GM19395 (cell line): ENCODE data around the gene CXCL6.

ENCODE experiments used
- ATAC-seq: cut with Tn5 transposase; IDR thresholded peaks from one replicate; pipeline ENCODE4 v1.9.1; 2021; ENCODE audit warnings: mild to moderate bottlenecking, moderate library complexity; ENCODE audit not compliant: unreplicated experiment

CXCL6 gene

DNA sequence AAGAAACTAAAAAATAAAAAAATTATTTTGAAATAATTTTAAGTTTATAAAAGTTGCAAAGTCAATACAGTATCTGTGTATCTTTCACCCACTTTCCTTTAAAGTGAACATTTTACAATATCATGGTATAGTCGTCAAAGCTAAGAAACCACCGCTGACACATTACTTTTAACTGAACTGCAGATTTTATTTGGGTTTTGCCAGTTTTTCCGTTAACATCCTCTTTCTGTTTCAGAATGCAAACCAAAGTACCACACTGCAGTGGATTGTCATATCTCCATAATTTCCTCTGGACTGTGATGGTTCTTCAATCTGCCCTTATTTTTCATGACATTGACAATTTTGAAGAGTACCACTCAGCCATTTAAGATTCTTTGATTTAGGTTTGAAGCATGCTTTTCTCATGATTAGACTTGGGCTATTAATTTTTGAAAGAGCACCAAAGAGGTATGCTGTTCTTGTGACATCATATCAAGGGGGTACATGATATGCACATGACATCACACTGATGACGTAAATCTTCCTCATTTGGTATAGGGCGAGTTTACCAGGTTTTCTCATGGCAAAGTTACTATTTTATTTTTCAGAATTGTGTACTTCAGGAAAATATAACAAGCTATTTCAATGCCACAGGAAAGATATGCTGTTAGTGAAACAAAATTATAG lies 29.1 kb downstream of the CXCL6 start:
- ATAC-seq: no peak

DNA sequence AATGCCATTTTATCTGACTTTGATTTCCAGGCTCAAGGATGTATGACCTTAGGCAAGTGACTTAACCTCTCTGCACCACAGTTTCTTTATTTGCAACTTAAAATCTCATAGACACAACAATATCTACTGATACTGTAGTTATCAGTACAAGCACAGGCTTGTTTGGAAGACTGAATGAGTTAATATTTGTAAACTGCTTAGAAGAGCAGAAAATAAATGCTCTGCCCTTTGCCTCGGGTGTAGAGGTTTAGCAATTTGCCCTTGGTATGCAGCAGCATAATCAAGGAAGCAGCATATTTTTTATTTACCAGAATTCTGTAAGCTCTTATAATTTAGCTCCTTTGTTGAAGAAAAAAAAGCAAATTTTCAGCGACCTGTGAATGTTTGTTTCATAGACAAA lies 29.8 kb downstream of the CXCL6 start:
- ATAC-seq: no peak

DNA sequence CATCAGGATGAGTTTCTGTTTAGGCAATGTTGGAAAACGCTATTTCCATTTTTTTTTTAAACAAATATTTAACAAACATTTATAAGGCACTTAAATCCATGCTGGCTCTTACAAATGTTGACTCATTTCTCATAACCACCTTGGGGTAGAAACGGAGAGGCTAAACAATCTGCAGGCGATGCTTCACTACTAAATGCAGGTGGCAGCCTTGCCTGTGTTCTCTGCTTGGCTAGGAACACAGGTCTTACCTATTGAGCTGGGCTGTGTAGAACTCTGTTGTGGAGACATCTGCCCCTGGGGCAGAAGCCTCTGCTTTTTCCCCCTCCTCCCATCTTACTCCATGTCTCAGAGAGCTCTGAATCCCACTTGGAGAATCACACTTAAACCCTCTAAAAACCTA lies 31.3 kb downstream of the CXCL6 start:
- ATAC-seq: no peak

DNA sequence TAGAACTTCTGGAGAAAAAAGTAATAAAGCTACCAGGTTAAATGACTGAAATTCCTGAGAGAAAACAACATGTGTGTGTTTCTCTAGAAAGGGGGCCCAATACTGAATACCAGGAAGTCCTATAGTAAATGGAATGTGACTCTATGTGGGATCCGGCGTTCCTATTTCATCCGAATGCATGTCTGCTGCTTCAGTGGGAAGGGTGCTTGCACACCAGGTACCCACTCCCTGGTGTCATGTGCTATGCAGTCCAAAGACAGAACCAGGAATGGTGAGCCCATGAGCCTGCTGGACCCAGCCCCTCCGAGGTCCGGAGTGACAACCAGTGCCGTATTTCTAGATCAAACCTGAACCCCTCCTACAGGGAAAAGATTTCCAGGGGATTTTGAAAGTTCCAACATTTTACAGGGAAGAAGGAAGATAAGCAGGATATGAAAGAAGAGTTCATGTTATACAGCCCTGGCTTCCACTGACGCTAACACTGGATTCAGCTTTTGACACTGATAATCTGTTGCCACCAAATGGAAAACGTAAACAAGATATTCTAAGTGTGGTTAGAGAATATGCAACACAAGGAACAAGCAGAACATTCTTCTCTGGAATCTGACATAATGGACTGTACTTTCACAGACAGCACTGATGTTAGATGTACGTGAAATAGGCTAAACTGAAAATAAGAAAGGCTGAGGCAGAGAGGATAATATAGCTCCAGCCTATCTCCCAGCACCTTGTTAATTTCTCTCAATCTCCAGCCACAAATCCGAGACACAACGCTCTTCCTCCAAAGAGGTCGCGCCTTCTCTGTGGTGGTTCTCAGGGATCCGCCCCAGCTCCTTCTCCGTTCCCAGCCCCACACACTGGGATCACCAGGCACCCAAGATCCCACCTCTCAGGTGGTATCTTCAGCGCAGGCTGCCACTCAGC lies 32.0 kb downstream of the CXCL6 start:
- ATAC-seq: peak; percentile 15

DNA sequence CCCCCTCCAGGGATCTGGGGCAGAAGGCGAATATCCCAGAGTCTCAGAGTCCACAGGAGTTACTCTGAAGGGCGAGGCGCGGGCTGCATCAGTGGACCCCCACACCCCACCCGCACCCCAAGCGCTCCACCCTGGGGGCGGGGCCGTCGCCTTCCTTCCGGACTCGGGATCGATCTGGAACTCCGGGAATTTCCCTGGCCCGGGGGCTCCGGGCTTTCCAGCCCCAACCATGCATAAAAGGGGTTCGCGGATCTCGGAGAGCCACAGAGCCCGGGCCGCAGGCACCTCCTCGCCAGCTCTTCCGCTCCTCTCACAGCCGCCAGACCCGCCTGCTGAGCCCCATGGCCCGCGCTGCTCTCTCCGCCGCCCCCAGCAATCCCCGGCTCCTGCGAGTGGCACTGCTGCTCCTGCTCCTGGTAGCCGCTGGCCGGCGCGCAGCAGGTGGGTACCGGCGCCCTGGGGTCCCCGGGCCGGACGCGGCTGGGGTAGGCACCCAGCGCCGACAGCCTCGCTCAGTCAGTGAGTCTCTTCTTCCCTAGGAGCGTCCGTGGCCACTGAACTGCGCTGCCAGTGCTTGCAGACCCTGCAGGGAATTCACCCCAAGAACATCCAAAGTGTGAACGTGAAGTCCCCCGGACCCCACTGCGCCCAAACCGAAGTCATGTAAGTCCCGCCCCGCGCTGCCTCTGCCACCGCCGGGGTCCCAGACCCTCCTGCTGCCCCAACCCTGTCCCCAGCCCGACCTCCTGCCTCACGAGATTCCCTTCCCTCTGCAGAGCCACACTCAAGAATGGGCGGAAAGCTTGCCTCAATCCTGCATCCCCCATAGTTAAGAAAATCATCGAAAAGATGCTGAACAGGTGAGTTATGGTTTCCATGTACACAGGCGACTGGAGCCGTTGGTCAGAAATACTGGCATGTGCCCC lies 32.9 kb downstream of the CXCL6 start, which contains the start of gene CXCL1:
TSS of gene CXCL1 (plus strand) at position 264 of the 926 bp plus-strand sequence. CDS start at position 342, 78 bp downstream.
- peak; percentile 51 for ATAC-seq

DNA sequence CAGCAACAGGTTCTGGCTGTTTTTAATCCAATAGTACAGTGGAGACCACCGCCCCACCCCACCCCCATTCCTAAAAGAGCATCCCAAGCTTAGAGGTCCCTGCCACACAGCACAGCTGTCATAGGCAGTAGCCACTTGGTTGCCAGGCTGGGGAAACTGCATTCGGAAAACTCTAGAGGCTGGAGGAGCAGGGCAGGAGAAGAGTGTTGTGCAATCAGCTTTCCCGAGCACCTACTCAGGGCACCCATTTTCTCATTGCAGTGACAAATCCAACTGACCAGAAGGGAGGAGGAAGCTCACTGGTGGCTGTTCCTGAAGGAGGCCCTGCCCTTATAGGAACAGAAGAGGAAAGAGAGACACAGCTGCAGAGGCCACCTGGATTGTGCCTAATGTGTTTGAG lies 33.8 kb downstream of the CXCL6 start:
- no peak for ATAC-seq

DNA sequence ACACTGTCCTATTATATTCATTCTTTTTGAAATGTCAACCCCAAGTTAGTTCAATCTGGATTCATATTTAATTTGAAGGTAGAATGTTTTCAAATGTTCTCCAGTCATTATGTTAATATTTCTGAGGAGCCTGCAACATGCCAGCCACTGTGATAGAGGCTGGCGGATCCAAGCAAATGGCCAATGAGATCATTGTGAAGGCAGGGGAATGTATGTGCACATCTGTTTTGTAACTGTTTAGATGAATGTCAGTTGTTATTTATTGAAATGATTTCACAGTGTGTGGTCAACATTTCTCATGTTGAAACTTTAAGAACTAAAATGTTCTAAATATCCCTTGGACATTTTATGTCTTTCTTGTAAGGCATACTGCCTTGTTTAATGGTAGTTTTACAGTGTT lies 34.3 kb downstream of the CXCL6 start:
- ATAC-seq: no peak

DNA sequence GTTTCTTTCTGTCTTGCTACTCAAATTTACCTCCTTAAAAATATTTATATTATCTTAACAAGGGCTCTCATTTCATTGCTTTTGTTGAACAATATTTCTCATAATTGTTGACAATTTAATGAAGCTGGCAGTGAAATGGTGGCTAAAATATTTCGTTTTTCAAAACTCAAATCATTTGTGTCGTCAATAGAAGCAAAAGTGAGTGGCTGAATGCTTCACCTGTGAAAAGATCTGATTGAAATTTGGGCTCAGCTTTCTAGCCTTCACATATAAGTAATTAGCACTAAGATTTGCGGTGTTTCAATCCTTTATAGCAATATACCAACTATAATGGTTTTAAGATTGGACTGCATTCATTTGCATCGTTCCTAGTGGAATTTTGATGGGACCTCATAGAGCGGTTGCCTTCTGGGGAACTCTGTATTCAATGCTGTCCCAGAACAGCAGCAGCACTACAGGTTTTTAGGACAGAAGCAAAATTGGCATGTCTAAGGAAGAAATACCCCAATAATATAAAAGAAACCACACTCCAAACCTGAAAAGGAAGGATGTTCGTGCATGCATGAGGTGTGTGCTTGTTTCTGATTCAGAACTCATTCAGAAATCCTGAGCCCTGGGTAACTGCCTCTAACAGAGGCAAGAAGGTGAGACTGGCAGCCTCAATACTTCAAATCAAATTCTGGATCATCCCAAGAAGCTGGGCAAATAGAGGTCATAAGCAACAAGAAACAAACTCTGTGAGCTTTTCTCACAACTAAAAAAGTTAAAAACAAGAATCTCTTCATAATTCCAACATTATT lies 35.2 kb downstream of the CXCL6 start:
- ATAC-seq: no peak

DNA sequence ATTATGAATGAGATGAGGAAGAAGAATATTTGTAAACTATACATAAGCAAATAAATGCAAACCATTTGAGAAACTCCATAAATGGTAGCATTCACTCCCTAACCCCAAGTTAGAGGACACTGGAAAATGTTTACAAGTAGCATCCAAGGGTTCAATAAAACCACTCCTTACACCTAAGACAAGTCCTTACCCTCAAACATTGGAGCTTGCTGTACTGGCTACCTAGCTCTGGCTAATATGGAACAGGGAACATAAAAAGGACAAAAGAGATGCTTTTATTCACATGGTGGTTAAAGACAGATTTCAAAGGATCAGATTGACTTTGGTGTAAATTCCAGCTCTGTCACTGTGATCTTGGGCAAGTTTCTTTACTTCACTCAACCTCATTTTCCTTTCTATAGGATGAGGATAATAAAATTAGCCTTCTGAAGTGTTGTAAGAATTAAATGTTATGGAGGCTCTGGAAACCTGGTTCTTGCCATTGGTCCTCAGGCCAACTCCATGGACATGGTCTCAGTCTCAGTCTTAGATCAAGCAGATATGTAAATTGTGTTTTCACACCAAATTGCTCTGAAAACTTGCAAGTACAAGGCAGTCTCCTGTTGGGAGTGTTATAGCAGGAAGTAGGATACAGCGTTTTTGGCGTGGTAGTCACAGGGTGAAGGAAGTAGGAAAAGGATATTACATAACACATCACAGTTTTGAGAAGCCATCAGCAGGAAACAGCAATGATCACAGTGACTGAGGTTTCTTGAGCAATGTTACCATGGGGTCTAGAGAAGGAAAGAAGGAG lies 36.0 kb downstream of the CXCL6 start:
- ATAC-seq: no peak

DNA sequence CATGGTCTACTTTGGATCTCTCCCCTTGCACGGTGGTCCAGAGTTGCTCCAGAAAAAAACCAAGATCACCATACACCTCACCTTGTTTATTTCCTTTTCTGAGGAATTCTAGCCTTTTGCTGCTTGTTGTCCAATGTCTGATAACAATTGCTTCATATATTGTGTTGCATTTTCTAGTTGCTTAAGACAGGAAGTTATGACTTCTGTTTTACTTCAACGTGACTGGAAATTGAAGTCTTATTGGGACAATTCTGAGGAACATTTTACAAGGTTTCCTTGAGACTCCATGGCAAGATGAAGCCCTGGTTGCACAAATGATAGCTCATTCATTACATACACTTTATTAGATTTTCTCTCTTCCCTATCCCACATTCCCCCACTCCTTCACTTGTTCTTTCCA lies 37.9 kb downstream of the CXCL6 start:
- no peak for ATAC-seq

DNA sequence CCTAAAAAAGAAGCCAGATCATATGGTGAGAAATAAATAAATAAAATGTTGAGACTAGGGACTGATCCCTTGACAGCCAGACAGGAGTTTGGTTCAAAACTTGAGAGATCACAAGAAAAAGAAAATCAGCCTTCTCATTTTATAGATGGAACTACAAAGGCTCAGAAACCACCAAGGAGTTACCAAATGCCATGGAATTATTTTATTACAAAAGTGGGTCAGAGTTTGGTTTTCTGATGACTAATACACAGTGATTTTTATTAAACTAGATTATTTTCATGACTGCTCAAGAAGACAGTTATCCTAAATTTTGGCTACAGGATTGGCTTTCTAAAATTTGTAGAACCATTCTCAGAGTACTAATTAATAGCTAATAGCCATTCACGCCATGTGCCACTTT lies 38.9 kb downstream of the CXCL6 start:
- ATAC-seq: no peak

DNA sequence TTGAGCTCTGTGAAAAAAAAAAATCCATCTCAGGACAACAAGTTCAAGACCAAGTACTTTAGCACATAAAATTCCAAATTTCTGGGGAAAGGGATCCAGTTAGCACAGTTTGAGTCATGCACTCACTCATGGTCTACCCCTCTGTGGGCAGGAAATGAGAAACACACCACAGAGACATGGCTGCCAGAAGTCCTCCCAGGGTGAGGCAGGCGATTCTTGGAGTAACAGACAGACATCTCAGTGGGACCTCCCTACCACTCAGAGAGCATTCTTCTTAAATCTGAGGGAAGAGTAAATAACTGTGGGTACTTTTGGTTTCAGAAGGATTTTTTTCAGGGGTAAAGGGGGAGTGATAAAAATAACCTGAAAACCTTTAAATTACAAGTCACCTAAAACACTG lies 46.8 kb downstream of the CXCL6 start:
- ATAC-seq: no peak

DNA sequence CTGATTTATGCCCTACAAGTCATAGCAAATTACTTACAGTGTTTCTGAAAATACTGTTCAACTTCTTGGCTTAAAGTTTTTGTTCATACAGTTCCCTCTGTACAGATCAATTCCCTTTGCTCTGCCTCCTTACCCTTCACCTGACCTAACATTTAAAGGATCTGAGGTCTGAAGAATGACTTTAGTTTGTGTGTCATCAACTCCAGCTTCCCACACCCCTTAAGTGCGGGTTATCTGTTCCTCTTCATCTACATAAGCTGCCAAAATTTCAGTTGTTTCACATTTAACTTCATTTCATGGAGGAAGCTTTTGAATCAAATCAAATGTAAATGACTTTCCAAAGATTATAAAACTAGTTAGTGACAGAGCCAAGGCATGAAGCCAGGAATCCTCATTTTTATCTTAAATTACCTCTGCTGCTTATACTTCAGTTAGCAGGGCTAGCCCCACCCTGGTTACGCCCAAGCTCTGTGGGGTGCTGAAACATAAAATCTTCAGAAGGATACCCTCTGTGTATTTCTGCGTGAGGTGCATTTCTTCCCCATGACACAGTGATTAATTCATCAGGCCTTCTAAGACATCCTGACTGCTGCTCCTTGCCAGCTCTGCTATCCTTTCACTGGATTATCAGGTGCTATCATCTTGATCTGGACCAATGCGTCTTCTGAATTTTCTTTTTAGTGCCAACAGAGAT lies 49.2 kb downstream of the CXCL6 start:
- ATAC-seq: no peak
